Activated naive CD4-positive, alpha-beta T cell treated with anti-CD3 and anti-CD28 coated beads, Interleukin-2, amount 50 U/mL, for 24 hours (primary cell): Measurements from ENCODE around the gene KCNT2.

Source experiments
- H3K27ac Mint-ChIP-seq: one replicate; pipeline ENCODE4 v1.8.0; 2021; ENCODE audit warnings: mild to moderate bottlenecking, mixed read lengths
- H3K27me3 Mint-ChIP-seq: one replicate; pipeline ENCODE4 v1.8.0; 2021; ENCODE audit warnings: mixed read lengths
- H3K36me3 Mint-ChIP-seq: one replicate; pipeline ENCODE4 v1.8.0; 2021; ENCODE audit warnings: mixed read lengths
- H3K4me1 Mint-ChIP-seq: one replicate; pipeline ENCODE4 v1.8.0; 2021; ENCODE audit warnings: mixed read lengths
- H3K4me3 Mint-ChIP-seq: one replicate; pipeline ENCODE4 v1.8.0; 2021; ENCODE audit warnings: mild to moderate bottlenecking, mixed read lengths
- H3K9me3 Mint-ChIP-seq: one replicate; pipeline ENCODE4 v1.8.0; 2021; ENCODE audit warnings: mixed read lengths

The KCNT2 gene

GRCh38 chr1:196609370-196609737, 1.1 kb upstream of the KCNT2 start:
- no peak overlapping the region for H3K27ac Mint-ChIP-seq
- no peak overlapping the region for H3K4me3 Mint-ChIP-seq
- H3K4me1 Mint-ChIP-seq, result peaks cover 5% of the 10 kb centered on the region
- peaks cover 24% of the 10 kb centered on the region for H3K27me3 Mint-ChIP-seq
- H3K9me3 Mint-ChIP-seq, result peaks cover 11% of the 10 kb centered on the region
- no peaks in the 10 kb centered on the region for H3K36me3 Mint-ChIP-seq

GRCh38 chr1:196607981-196608380, 259 bp downstream of the KCNT2 start:
- Mint-ChIP-seq H3K9me3 (peaks cover 9% of the 10 kb centered on the region), H3K27me3 (peaks cover 23% of the 10 kb centered on the region), H3K4me1 (peaks cover 5% of the 10 kb centered on the region), H3K4me3 (peak overlapping the region; percentile 5), H3K27ac (no peak overlapping the region), H3K36me3 (no peaks in the 10 kb centered on the region)

GRCh38 chr1:196603651-196604050, 4.6 kb downstream of the KCNT2 start:
- Mint-ChIP-seq H3K4me3 (no peak overlapping the region), H3K9me3 (no peaks in the 10 kb centered on the region), H3K36me3 (no peaks in the 10 kb centered on the region), H3K27ac (no peak overlapping the region), H3K4me1 (peaks cover 5% of the 10 kb centered on the region), H3K27me3 (peaks cover 10% of the 10 kb centered on the region)

GRCh38 chr1:196598942-196599748, 9.1 kb downstream of the KCNT2 start:
- no peaks in the 10 kb centered on the region for H3K36me3 Mint-ChIP-seq
- H3K4me3 Mint-ChIP-seq, result no peak overlapping the region
- H3K9me3 Mint-ChIP-seq, result no peaks in the 10 kb centered on the region
- no peaks in the 10 kb centered on the region for H3K27me3 Mint-ChIP-seq
- H3K4me1 Mint-ChIP-seq, result no peaks in the 10 kb centered on the region
- H3K27ac Mint-ChIP-seq, result no peak overlapping the region

- H3K4me1 Mint-ChIP-seq, result no peaks in the 10 kb centered on the region
- H3K27ac Mint-ChIP-seq, result no peak overlapping the region
- no peak overlapping the region for H3K4me3 Mint-ChIP-seq
- H3K9me3 Mint-ChIP-seq, result no peaks in the 10 kb centered on the region
- no peaks in the 10 kb centered on the region for H3K36me3 Mint-ChIP-seq
- H3K27me3 Mint-ChIP-seq, result no peaks in the 10 kb centered on the region
Observed at GRCh38 chr1:196594700-196595099, 13.5 kb downstream of the KCNT2 start.

- H3K4me1 Mint-ChIP-seq, result no peaks in the 10 kb centered on the region
- no peak overlapping the region for H3K4me3 Mint-ChIP-seq
- no peak overlapping the region for H3K27ac Mint-ChIP-seq
- H3K27me3 Mint-ChIP-seq, result no peaks in the 10 kb centered on the region
- H3K36me3 Mint-ChIP-seq, result no peaks in the 10 kb centered on the region
- no peaks in the 10 kb centered on the region for H3K9me3 Mint-ChIP-seq
Observed at GRCh38 chr1:196593955-196594354, 14.3 kb downstream of the KCNT2 start.

GRCh38 chr1:196590959-196591358, 17.3 kb downstream of the KCNT2 start:
- H3K4me1 Mint-ChIP-seq, result no peaks in the 10 kb centered on the region
- no peaks in the 10 kb centered on the region for H3K36me3 Mint-ChIP-seq
- no peak overlapping the region for H3K4me3 Mint-ChIP-seq
- no peak overlapping the region for H3K27ac Mint-ChIP-seq
- no peaks in the 10 kb centered on the region for H3K27me3 Mint-ChIP-seq
- no peaks in the 10 kb centered on the region for H3K9me3 Mint-ChIP-seq

GRCh38 chr1:196590012-196590708, 18.1 kb downstream of the KCNT2 start:
- H3K27me3 Mint-ChIP-seq, result no peaks in the 10 kb centered on the region
- no peak overlapping the region for H3K27ac Mint-ChIP-seq
- no peaks in the 10 kb centered on the region for H3K36me3 Mint-ChIP-seq
- no peak overlapping the region for H3K4me3 Mint-ChIP-seq
- no peaks in the 10 kb centered on the region for H3K4me1 Mint-ChIP-seq
- no peaks in the 10 kb centered on the region for H3K9me3 Mint-ChIP-seq

- H3K27ac Mint-ChIP-seq, result no peak overlapping the region
- H3K9me3 Mint-ChIP-seq, result no peaks in the 10 kb centered on the region
- no peaks in the 10 kb centered on the region for H3K27me3 Mint-ChIP-seq
- H3K4me3 Mint-ChIP-seq, result no peak overlapping the region
- H3K36me3 Mint-ChIP-seq, result no peaks in the 10 kb centered on the region
- H3K4me1 Mint-ChIP-seq, result no peaks in the 10 kb centered on the region
Observed at GRCh38 chr1:196584696-196585095, 23.5 kb downstream of the KCNT2 start.

GRCh38 chr1:196577386-196577785, 30.9 kb downstream of the KCNT2 start:
- Mint-ChIP-seq H3K9me3 (no peaks in the 10 kb centered on the region), H3K4me3 (no peak overlapping the region), H3K4me1 (no peaks in the 10 kb centered on the region), H3K36me3 (no peaks in the 10 kb centered on the region), H3K27me3 (no peaks in the 10 kb centered on the region), H3K27ac (no peak overlapping the region)

- Mint-ChIP-seq H3K27ac (no peak overlapping the region), H3K9me3 (no peaks in the 10 kb centered on the region), H3K4me3 (no peak overlapping the region), H3K4me1 (no peaks in the 10 kb centered on the region), H3K27me3 (no peaks in the 10 kb centered on the region), H3K36me3 (no peaks in the 10 kb centered on the region)
Observed at GRCh38 chr1:196573226-196573625, 35.0 kb downstream of the KCNT2 start.

GRCh38 chr1:196567238-196567637, 41.0 kb downstream of the KCNT2 start:
- H3K4me1 Mint-ChIP-seq, result no peaks in the 10 kb centered on the region
- no peak overlapping the region for H3K27ac Mint-ChIP-seq
- H3K9me3 Mint-ChIP-seq, result peaks cover 6% of the 10 kb centered on the region

GRCh38 chr1:196563768-196564167, 44.5 kb downstream of the KCNT2 start:
- Mint-ChIP-seq H3K36me3 (no peaks in the 10 kb centered on the region), H3K27ac (no peak overlapping the region), H3K9me3 (peaks cover 13% of the 10 kb centered on the region), H3K4me3 (no peak overlapping the region), H3K4me1 (no peaks in the 10 kb centered on the region), H3K27me3 (no peaks in the 10 kb centered on the region)

More at GRCh38 chr1:196567238-196567637, 41.0 kb downstream of the KCNT2 start:
- no peaks in the 10 kb centered on the region for H3K27me3 Mint-ChIP-seq
- no peaks in the 10 kb centered on the region for H3K36me3 Mint-ChIP-seq
- no peak overlapping the region for H3K4me3 Mint-ChIP-seq

GRCh38 chr1:196559314-196559713, 48.9 kb downstream of the KCNT2 start:
- Mint-ChIP-seq H3K27me3 (no peaks in the 10 kb centered on the region), H3K4me3 (no peak overlapping the region), H3K9me3 (peaks cover 14% of the 10 kb centered on the region), H3K27ac (no peak overlapping the region), H3K36me3 (no peaks in the 10 kb centered on the region), H3K4me1 (no peaks in the 10 kb centered on the region)

- no peaks in the 10 kb centered on the region for H3K36me3 Mint-ChIP-seq
- no peak overlapping the region for H3K27ac Mint-ChIP-seq
- no peaks in the 10 kb centered on the region for H3K27me3 Mint-ChIP-seq
- H3K4me1 Mint-ChIP-seq, result no peaks in the 10 kb centered on the region
- no peak overlapping the region for H3K4me3 Mint-ChIP-seq
- peaks cover 15% of the 10 kb centered on the region for H3K9me3 Mint-ChIP-seq
Observed at GRCh38 chr1:196558411-196558810, 49.8 kb downstream of the KCNT2 start.

GRCh38 chr1:196557797-196558196, 50.4 kb downstream of the KCNT2 start:
- Mint-ChIP-seq H3K27me3 (no peaks in the 10 kb centered on the region), H3K4me3 (no peak overlapping the region)

More at GRCh38 chr1:196557797-196558196, 50.4 kb downstream of the KCNT2 start:
- no peak overlapping the region for H3K27ac Mint-ChIP-seq
- no peaks in the 10 kb centered on the region for H3K4me1 Mint-ChIP-seq
- peaks cover 21% of the 10 kb centered on the region for H3K9me3 Mint-ChIP-seq
- no peaks in the 10 kb centered on the region for H3K36me3 Mint-ChIP-seq
